CD8-positive, alpha-beta memory T cell (primary cell): ENCODE measurements around the gene ECD. TPM values are rescaled to one million over a fixed set of nuclear protein-coding genes. Genes with fewer than 3 reads are reported as not detected.
"Not testable (repeated sequence)": the region's sequence is repeated elsewhere in the genome, so short reads cannot be mapped to it uniquely, and the experiment has no call there.

Experiments
- CTCF ChIA-PET: fragments of 350-600 bp; sonication (Branson Sonifier 250); formaldehyde crosslinking; loops from one replicate; lab custom pipeline; 2021; ENCODE audit warnings: antibody characterized with exemption; lab: Charles Lee
- POLR2A ChIA-PET: fragments of 350-600 bp; sonication (Branson Sonifier 250); formaldehyde crosslinking; loops from one replicate; lab custom pipeline; 2021; ENCODE audit warnings: antibody characterized with exemption; lab: Charles Lee
- DNase-seq, 5 donors: peaks; one replicate each; pipeline versions ENCODE4 v3.0.0 to v3.0.0-alpha.2; 2020 to 2022; ENCODE audit warnings: mixed read lengths in 1 of 5
- H3K27ac ChIP-seq: one replicate; pipeline ENCODE4 v1.7.0; 2013; ENCODE audit warnings: low read depth, mild to moderate bottlenecking, low read length, moderate library complexity
- H3K27me3 ChIP-seq: 2 replicates; pipeline ENCODE4 v1.7.0; 2013; ENCODE audit warnings: low read length, mild to moderate bottlenecking; ENCODE audit not compliant: insufficient read depth, poor library complexity, severe bottlenecking
- H3K36me3 ChIP-seq: 2 replicates; pipeline ENCODE4 v1.7.0; 2013; ENCODE audit warnings: mild to moderate bottlenecking, low read length, moderate library complexity; ENCODE audit not compliant: insufficient read depth
- H3K4me1 ChIP-seq: 2 replicates; pipeline ENCODE4 v1.7.0; 2013; ENCODE audit warnings: mild to moderate bottlenecking, low read length, moderate library complexity; ENCODE audit not compliant: insufficient read depth
- H3K4me3 ChIP-seq: 2 replicates; pipeline ENCODE4 v1.7.0; 2013; ENCODE audit warnings: mild to moderate bottlenecking, low read length
- H3K9me3 ChIP-seq: 2 replicates; pipeline ENCODE4 v1.7.0; 2013; ENCODE audit warnings: mild to moderate bottlenecking, low read length
- H3K27ac Mint-ChIP-seq, 8 donors: one replicate each; pipeline ENCODE4 v1.8.0; 2020 to 2021; ENCODE audit warnings: mixed read lengths in 8 of 8, mild to moderate bottlenecking in 6 of 8, inconsistent platforms in 3 of 8, moderate library complexity in 3 of 8
- H3K27me3 Mint-ChIP-seq, 2 donors: one replicate each; pipeline ENCODE4 v1.8.0; 2020 to 2021; ENCODE audit warnings: mixed read lengths in 2 of 2, mild to moderate bottlenecking in 1 of 2, moderate library complexity in 1 of 2
- H3K36me3 Mint-ChIP-seq, 3 donors: one replicate each; pipeline ENCODE4 v1.8.0; 2020 to 2021; ENCODE audit warnings: mixed read lengths in 3 of 3, inconsistent platforms in 1 of 3, mild to moderate bottlenecking in 1 of 3
- H3K4me1 Mint-ChIP-seq, 3 donors: one replicate each; pipeline ENCODE4 v1.8.0; 2020 to 2021; ENCODE audit warnings: mixed read lengths in 3 of 3, inconsistent platforms in 1 of 3, mild to moderate bottlenecking in 1 of 3
- H3K4me3 Mint-ChIP-seq, 7 donors: one replicate each; pipeline ENCODE4 v1.8.0; 2020 to 2021; ENCODE audit warnings: mixed read lengths in 7 of 7, mild to moderate bottlenecking in 6 of 7, moderate library complexity in 4 of 7, inconsistent platforms in 2 of 7
- H3K9me3 Mint-ChIP-seq, 5 donors: one replicate each; pipeline ENCODE4 v1.8.0; 2020 to 2022; ENCODE audit warnings: mixed read lengths in 5 of 5, mild to moderate bottlenecking in 3 of 5, moderate library complexity in 2 of 5, inconsistent platforms in 1 of 5
- polyA plus RNA-seq: library from polyadenylated mRNA; unstranded; fragments of 300-500 nt; fragmentation: Illumina TruSeq; gene quantifications from one replicate; pipeline ENCODE4 v1.2.3, GENCODE V29; 2021
- total RNA-seq, 2 experiments: library from RNA; stranded (reverse); gene quantifications; one replicate each; pipeline ENCODE4 v1.2.3, GENCODE V29; 2021

ECD gene
- total and polyA plus RNA-seq, 3 experiments from 2014 or later, result 24.9 to 35.8 (median 33.2) TPM

- Mint-ChIP-seq H3K4me3 (no peak overlapping the region), H3K9me3 (no peaks in the 10 kb centered on the region)
These were observed 8.7 kb downstream of the ECD start for GRCh38 chr10:73159038-73159648.

GRCh38 chr10:73156054-73156453 lies 11.8 kb downstream of the ECD start:
- H3K27ac Mint-ChIP-seq, result no peak overlapping the region
- CTCF ChIA-PET, result no interaction called here
- H3K4me3 ChIP-seq, result no peak overlapping the region
- POLR2A ChIA-PET, result no interaction called here
- DNase-seq, result no peak
- peaks cover 8 to 62% (median 22%) of the 10 kb centered on the region in 3 donors for H3K36me3 Mint-ChIP-seq
- H3K4me1 Mint-ChIP-seq, result peaks cover 8 to 13% (median 11%) of the 10 kb centered on the region in 3 donors
- no peaks in the 10 kb centered on the region for H3K27me3 Mint-ChIP-seq
- H3K27ac ChIP-seq, result no peak overlapping the region
- H3K36me3 ChIP-seq, result peaks cover 24% of the 10 kb centered on the region
- no peaks in the 10 kb centered on the region for H3K27me3 ChIP-seq
- H3K4me1 ChIP-seq, result no peaks in the 10 kb centered on the region
- H3K9me3 Mint-ChIP-seq, result no peaks in the 10 kb centered on the region
- no peaks in the 10 kb centered on the region for H3K9me3 ChIP-seq
- H3K4me3 Mint-ChIP-seq, result no peak overlapping the region

More at GRCh38 chr10:73159038-73159648, 8.7 kb downstream of the ECD start:
- Histone ChIP-seq H3K27ac (no peak overlapping the region), H3K27me3 (no peaks in the 10 kb centered on the region), H3K9me3 (no peaks in the 10 kb centered on the region), H3K4me3 (no peak overlapping the region), H3K4me1 (peaks cover 13% of the 10 kb centered on the region), H3K36me3 (peaks cover 21% of the 10 kb centered on the region)
- Mint-ChIP-seq H3K27ac (peak overlapping the region in 4 of 8 donors; percentile 33 to 81 (median 70)), H3K36me3 (peaks cover 0 to 63% (median 10%) of the 10 kb centered on the region in 3 donors), H3K27me3 (no peaks in the 10 kb centered on the region), H3K4me1 (peaks cover 35 to 43% (median 38%) of the 10 kb centered on the region in 3 donors)
- CTCF ChIA-PET, result interaction anchor here (0.7 to 6.8 kb wide), 14 partner anchors 8 to 95 kb away, joined by 3 to 105 read pairs (median 4); partner anchors contain the start of genes ECD, NUDT13 and P4HA1
- DNase-seq, result peak; percentile 25 to 69 (median 50)
- POLR2A ChIA-PET, result interaction anchor here (1.5 kb wide), 1 partner anchor 63 kb away, joined by 5 read pairs; no protein-coding TSS in a partner anchor

GRCh38 chr10:73152009-73152408 lies 15.8 kb downstream of the ECD start:
- peaks cover 14 to 78% (median 27%) of the 10 kb centered on the region in 3 donors for H3K36me3 Mint-ChIP-seq
- POLR2A ChIA-PET, result no interaction called here
- no peaks in the 10 kb centered on the region for H3K9me3 Mint-ChIP-seq
- no peaks in the 10 kb centered on the region for H3K4me1 ChIP-seq
- peaks cover 37% of the 10 kb centered on the region for H3K36me3 ChIP-seq
- CTCF ChIA-PET, result interaction anchor here (1.1 kb wide), 1 partner anchor 55 kb away, joined by 3 read pairs; no protein-coding TSS in a partner anchor
- H3K27me3 Mint-ChIP-seq, result no peaks in the 10 kb centered on the region
- no peak overlapping the region for H3K4me3 Mint-ChIP-seq
- no peak overlapping the region for H3K27ac ChIP-seq
- DNase-seq, result no peak
- no peak overlapping the region for H3K27ac Mint-ChIP-seq
- no peaks in the 10 kb centered on the region for H3K9me3 ChIP-seq
- H3K27me3 ChIP-seq, result no peaks in the 10 kb centered on the region
- H3K4me1 Mint-ChIP-seq, result peaks cover 0 to 4% (median 2%) of the 10 kb centered on the region in 3 donors
- no peak overlapping the region for H3K4me3 ChIP-seq

GRCh38 chr10:73150633-73151413 lies 17.0 kb downstream of the ECD start:
- H3K4me1 Mint-ChIP-seq, H3K4me3 Mint-ChIP-seq, H3K27ac ChIP-seq, H3K9me3 Mint-ChIP-seq, DNase-seq, H3K4me3 ChIP-seq, H3K4me1 ChIP-seq, H3K9me3 ChIP-seq, H3K27ac Mint-ChIP-seq, POLR2A ChIA-PET, H3K27me3 Mint-ChIP-seq, H3K27me3 ChIP-seq: not testable (repeated sequence)
- peaks cover 14 to 76% (median 26%) of the 10 kb centered on the region in 3 donors for H3K36me3 Mint-ChIP-seq
- peaks cover 32% of the 10 kb centered on the region for H3K36me3 ChIP-seq
- CTCF ChIA-PET, result interaction anchor here (1.2 kb wide), 1 partner anchor 54 kb away, joined by 3 read pairs; the partner anchor contains the start of gene P4HA1

GRCh38 chr10:73141603-73142002 lies 26.2 kb downstream of the ECD start:
- H3K9me3 ChIP-seq, result no peaks in the 10 kb centered on the region
- Mint-ChIP-seq H3K4me3 (no peak overlapping the region), H3K27me3 (no peaks in the 10 kb centered on the region), H3K36me3 (peaks cover 12 to 71% (median 23%) of the 10 kb centered on the region in 3 donors), H3K27ac (peak overlapping the region in 2 of 8 donors; percentile 50 to 57), H3K9me3 (no peaks in the 10 kb centered on the region), H3K4me1 (no peaks in the 10 kb centered on the region)
- no peak overlapping the region for H3K4me3 ChIP-seq
- POLR2A ChIA-PET, result no interaction called here
- CTCF ChIA-PET, result interaction anchor here (4.5 kb wide), 1 partner anchor 17 kb away, joined by 16 read pairs; no protein-coding TSS in a partner anchor
- no peak for DNase-seq
- no peaks in the 10 kb centered on the region for H3K27me3 ChIP-seq
- H3K27ac ChIP-seq, result no peak overlapping the region
- H3K4me1 ChIP-seq, result no peaks in the 10 kb centered on the region
- H3K36me3 ChIP-seq, result peaks cover 41% of the 10 kb centered on the region

- peaks cover 50% of the 10 kb centered on the region for H3K36me3 ChIP-seq
- CTCF ChIA-PET, result interaction anchor here (0.5 to 1.3 kb wide), 2 partner anchors 16 to 44 kb away, joined by 3 read pairs; no protein-coding TSS in a partner anchor
These were observed 28.6 kb downstream of the ECD start for GRCh38 chr10:73139251-73139650.

GRCh38 chr10:73136627-73137026 lies 31.2 kb downstream of the ECD start:
- H3K36me3 ChIP-seq, result peaks cover 47% of the 10 kb centered on the region
- no peak overlapping the region for H3K27ac ChIP-seq
- Mint-ChIP-seq H3K27me3 (no peaks in the 10 kb centered on the region), H3K4me3 (no peak overlapping the region), H3K27ac (peak overlapping the region in 1 of 8 donors; percentile 27), H3K9me3 (no peaks in the 10 kb centered on the region), H3K36me3 (peaks cover 22 to 78% (median 35%) of the 10 kb centered on the region in 3 donors), H3K4me1 (no peaks in the 10 kb centered on the region)
- H3K4me1 ChIP-seq, result no peaks in the 10 kb centered on the region
- H3K4me3 ChIP-seq, result no peak overlapping the region
- H3K27me3 ChIP-seq, result no peaks in the 10 kb centered on the region
- POLR2A ChIA-PET, result no interaction called here
- CTCF ChIA-PET, result interaction anchor here (1.4 kb wide), 1 partner anchor 40 kb away, joined by 5 read pairs; the partner anchor contains the start of gene P4HA1
- DNase-seq, result no peak
- H3K9me3 ChIP-seq, result no peaks in the 10 kb centered on the region

More at GRCh38 chr10:73139251-73139650, 28.6 kb downstream of the ECD start:
- POLR2A ChIA-PET, result no interaction called here
- H3K36me3 Mint-ChIP-seq, result peaks cover 17 to 76% (median 24%) of the 10 kb centered on the region in 3 donors
- Histone ChIP-seq H3K4me3 (no peak overlapping the region), H3K27ac (no peak overlapping the region), H3K9me3 (no peaks in the 10 kb centered on the region), H3K27me3 (no peaks in the 10 kb centered on the region), H3K4me1 (no peaks in the 10 kb centered on the region)
- no peak overlapping the region for H3K4me3 Mint-ChIP-seq
- no peaks in the 10 kb centered on the region for H3K27me3 Mint-ChIP-seq
- peak overlapping the region in 3 of 8 donors; percentile 8 to 41 (median 19) for H3K27ac Mint-ChIP-seq
- no peaks in the 10 kb centered on the region for H3K9me3 Mint-ChIP-seq
- no peak for DNase-seq
- no peaks in the 10 kb centered on the region for H3K4me1 Mint-ChIP-seq
